DOHH2 (cell line): ENCODE results near the gene SYVN1.

Experiments used
- H3F3A ChIP-seq: fragments of 200-600 bp; sonication (generic), shearing (Covaris generic); 2 replicates; pipeline ENCODE4 v1.6.0; 2016; ENCODE audit warnings: antibody characterized with exemption, mild to moderate bottlenecking; ENCODE audit not compliant: control insufficient read depth, insufficient read depth
- H3K27ac ChIP-seq: fragments of 200-600 bp; sonication (generic); 2 replicates; pipeline ENCODE4 v1.5.1; 2014; ENCODE audit warnings: low read depth, mild to moderate bottlenecking, low read length, moderate library complexity
- H3K27me3 ChIP-seq: fragments of 200-600 bp; sonication (generic); 2 replicates; pipeline ENCODE4 v1.6.1; 2014; ENCODE audit warnings: mild to moderate bottlenecking, low read length, mixed read lengths; ENCODE audit not compliant: control insufficient read depth
- H3K36me3 ChIP-seq: fragments of 200-600 bp; sonication (generic); 2 replicates; pipeline ENCODE4 v1.6.1; 2014; ENCODE audit warnings: mild to moderate bottlenecking, low read length, moderate library complexity, mixed read lengths; ENCODE audit not compliant: control insufficient read depth
- H3K4me1 ChIP-seq: fragments of 200-600 bp; sonication (generic); 2 replicates; pipeline ENCODE4 v1.6.1; 2014; ENCODE audit warnings: mild to moderate bottlenecking, low read length, mixed read lengths; ENCODE audit not compliant: control insufficient read depth
- H3K4me2 ChIP-seq: fragments of 200-600 bp; sonication (generic); 2 replicates; pipeline ENCODE4 v1.6.0; 2014; ENCODE audit warnings: mild to moderate bottlenecking, low read length, moderate library complexity
- H3K4me3 ChIP-seq: fragments of 200-600 bp; sonication (generic); 2 replicates; pipeline ENCODE4 v1.5.1; 2014; ENCODE audit warnings: mild to moderate bottlenecking, low read length, mixed read lengths
- H3K79me2 ChIP-seq: fragments of 200-600 bp; sonication (generic); 2 replicates; pipeline ENCODE4 v1.6.1; 2014; ENCODE audit warnings: mild to moderate bottlenecking, low read length, mixed read lengths; ENCODE audit not compliant: control insufficient read depth
- H3K9me2 ChIP-seq: fragments of 200-600 bp; sonication (generic); replicated peaks from 2 replicates; pipeline ENCODE4 v1.6.1; 2014; ENCODE audit warnings: mild to moderate bottlenecking, low read length, mixed read lengths; ENCODE audit not compliant: control insufficient read depth
- H3K9me3 ChIP-seq: fragments of 200-600 bp; sonication (generic); 2 replicates; pipeline ENCODE4 v1.6.1; 2014; ENCODE audit warnings: antibody characterized with exemption, low read length, mixed read lengths; ENCODE audit not compliant: control insufficient read depth, insufficient read depth
- H4K20me1 ChIP-seq: fragments of 200-600 bp; sonication (generic); 2 replicates; pipeline ENCODE4 v1.6.0; 2014; ENCODE audit warnings: low read depth, mild to moderate bottlenecking, antibody characterized with exemption, low read length, moderate library complexity; ENCODE audit not compliant: control insufficient read depth, insufficient read depth
- EZH2phosphoT487 ChIP-seq: fragments of 200-600 bp; sonication (generic); IDR thresholded peaks from 2 replicates; pipeline ENCODE4 v1.6.1; 2017; ENCODE audit warnings: borderline replicate concordance, mild to moderate bottlenecking, antibody characterized with exemption, low read length, moderate library complexity, mixed read lengths
- TF ChIP-seq, protein P1 (sequence below): fragments of 200-600 bp; sonication (generic); IDR thresholded peaks from one replicate; pipeline ENCODE4 v1.5.1; 2014; ENCODE audit warnings: antibody characterized with exemption, mild to moderate bottlenecking, low read depth, low read length; ENCODE audit not compliant: poor library complexity, severe bottlenecking

Gene SYVN1

DNA sequence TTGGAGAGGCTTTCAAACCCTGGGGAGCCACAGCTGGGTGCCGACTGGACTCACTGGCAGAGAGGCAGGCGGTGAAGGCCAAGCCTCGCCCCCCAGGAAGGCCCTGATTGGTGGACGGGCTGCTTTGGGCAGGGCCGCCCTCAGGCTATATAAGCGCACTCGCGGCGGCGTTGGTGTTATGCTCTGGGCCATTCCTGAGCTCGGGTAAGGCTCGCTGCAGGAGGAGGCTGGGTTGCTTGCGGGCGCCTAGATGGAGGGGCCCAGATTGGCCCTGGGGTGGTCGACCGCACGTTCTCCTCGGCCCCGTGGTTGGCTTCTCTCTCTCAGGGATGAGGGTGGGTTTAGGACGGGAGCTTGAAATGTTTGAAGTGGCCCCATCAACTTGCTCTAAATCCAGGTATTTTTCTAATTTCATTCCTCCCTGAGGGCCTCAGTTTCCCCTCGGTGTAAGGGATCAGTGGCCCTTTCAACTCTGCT is 35.8 kb upstream of the SYVN1 start, which contains the start of gene SPDYC:
TSS of gene SPDYC (plus strand) at position 176 of the 477 bp plus-strand sequence. CDS start 1,125 bp downstream, outside the sequence.
- no peak for TF ChIP-seq EZH2phosphoT487
- TF ChIP-seq, protein P1, sequence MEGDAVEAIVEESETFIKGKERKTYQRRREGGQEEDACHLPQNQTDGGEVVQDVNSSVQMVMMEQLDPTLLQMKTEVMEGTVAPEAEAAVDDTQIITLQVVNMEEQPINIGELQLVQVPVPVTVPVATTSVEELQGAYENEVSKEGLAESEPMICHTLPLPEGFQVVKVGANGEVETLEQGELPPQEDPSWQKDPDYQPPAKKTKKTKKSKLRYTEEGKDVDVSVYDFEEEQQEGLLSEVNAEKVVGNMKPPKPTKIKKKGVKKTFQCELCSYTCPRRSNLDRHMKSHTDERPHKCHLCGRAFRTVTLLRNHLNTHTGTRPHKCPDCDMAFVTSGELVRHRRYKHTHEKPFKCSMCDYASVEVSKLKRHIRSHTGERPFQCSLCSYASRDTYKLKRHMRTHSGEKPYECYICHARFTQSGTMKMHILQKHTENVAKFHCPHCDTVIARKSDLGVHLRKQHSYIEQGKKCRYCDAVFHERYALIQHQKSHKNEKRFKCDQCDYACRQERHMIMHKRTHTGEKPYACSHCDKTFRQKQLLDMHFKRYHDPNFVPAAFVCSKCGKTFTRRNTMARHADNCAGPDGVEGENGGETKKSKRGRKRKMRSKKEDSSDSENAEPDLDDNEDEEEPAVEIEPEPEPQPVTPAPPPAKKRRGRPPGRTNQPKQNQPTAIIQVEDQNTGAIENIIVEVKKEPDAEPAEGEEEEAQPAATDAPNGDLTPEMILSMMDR = no peak
- Histone ChIP-seq H3K9me2 (no peaks in the 10 kb centered on the region), H4K20me1 (no peaks in the 10 kb centered on the region), H3K9me3 (no peaks in the 10 kb centered on the region), H3K27me3 (no peaks in the 10 kb centered on the region), H3K4me1 (peaks cover 29% of the 10 kb centered on the region), H3K27ac (peak within 1 kb of the TSS; percentile 71), H3F3A (peaks cover 2% of the 10 kb centered on the region), H3K79me2 (no peaks in the 10 kb centered on the region), H3K4me3 (peak within 1 kb of the TSS; percentile 41), H3K36me3 (no peaks in the 10 kb centered on the region), H3K4me2 (peak within 1 kb of the TSS; percentile 66)

DNA sequence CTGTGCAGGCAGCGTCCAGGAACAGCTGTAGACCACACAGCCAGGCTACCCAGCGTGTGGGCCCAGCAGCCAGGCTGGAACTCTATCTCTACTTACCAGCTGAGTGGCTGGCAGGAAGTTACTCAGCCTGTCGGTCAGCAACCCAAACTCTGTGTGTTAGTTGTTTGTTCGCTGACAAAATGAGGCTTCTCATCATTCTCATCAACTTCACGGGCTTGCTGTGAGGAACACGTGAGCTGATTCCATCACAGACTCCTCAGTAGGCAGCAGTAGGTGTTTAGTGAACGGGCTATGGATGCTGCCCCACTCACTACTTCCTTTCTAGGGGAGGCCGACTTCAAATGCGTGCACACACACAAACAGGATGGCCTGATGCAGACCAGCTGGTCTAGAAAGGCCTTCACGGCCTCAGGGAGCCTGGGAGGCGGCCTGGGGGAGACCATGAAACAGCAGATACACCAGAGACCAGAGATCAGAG is 34.9 kb upstream of the SYVN1 start:
- Histone ChIP-seq H4K20me1 (no peaks in the 10 kb centered on the region), H3K79me2 (no peaks in the 10 kb centered on the region), H3K27me3 (no peaks in the 10 kb centered on the region), H3K9me2 (no peaks in the 10 kb centered on the region), H3F3A (peaks cover 2% of the 10 kb centered on the region), H3K9me3 (no peaks in the 10 kb centered on the region), H3K4me3 (peak overlapping the region; percentile 41), H3K4me1 (peaks cover 29% of the 10 kb centered on the region), H3K27ac (peak overlapping the region; percentile 71), H3K36me3 (no peaks in the 10 kb centered on the region), H3K4me2 (peak overlapping the region; percentile 66)
- no peak for TF ChIP-seq EZH2phosphoT487
- TF ChIP-seq, protein P1 = no peak

DNA sequence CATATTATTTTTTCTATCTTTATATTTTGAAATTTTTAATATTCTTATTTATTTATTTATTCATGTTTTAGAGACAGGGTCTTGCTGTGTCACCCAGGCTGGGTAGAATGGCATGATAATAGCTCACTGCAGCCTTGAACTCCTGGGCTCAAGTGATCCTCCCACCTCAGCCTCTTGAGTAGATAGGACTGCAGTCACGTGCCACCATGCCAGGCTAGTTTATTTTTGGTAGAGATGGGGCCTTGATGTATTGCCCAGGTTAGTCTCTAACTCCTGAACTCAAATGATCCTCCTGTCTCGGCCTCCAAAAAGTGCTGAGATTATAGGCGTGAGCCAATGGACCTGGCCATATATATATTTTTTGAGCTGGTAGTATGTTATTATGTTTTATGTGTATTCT is 33.3 kb upstream of the SYVN1 start:
- Histone ChIP-seq H3K36me3 (no peaks in the 10 kb centered on the region), H3K4me3 (no peak overlapping the region), H3K4me1 (peaks cover 29% of the 10 kb centered on the region), H3K27me3 (no peaks in the 10 kb centered on the region), H3K4me2 (no peak overlapping the region), H3K9me2 (no peaks in the 10 kb centered on the region), H3K79me2 (no peaks in the 10 kb centered on the region), H3K27ac (no peak overlapping the region), H3K9me3 (no peaks in the 10 kb centered on the region), H3F3A (no peaks in the 10 kb centered on the region; the same call in 1 of the 2 replicates), H4K20me1 (no peaks in the 10 kb centered on the region)
- no peak for TF ChIP-seq EZH2phosphoT487
- TF ChIP-seq, protein P1 = no peak
